COLO668 (cell line): ENCODE data around the gene CERS4.
"Not testable (repeated sequence)": the region's sequence is repeated elsewhere in the genome, so short reads cannot be mapped to it uniquely, and the experiment has no call there.

Source experiments
- DNase-seq: peaks from one replicate; lab custom pipeline; 2025; ENCODE audit not compliant: unreplicated experiment; lab: John Stamatoyannopoulos, UW

CERS4 gene

DNA sequence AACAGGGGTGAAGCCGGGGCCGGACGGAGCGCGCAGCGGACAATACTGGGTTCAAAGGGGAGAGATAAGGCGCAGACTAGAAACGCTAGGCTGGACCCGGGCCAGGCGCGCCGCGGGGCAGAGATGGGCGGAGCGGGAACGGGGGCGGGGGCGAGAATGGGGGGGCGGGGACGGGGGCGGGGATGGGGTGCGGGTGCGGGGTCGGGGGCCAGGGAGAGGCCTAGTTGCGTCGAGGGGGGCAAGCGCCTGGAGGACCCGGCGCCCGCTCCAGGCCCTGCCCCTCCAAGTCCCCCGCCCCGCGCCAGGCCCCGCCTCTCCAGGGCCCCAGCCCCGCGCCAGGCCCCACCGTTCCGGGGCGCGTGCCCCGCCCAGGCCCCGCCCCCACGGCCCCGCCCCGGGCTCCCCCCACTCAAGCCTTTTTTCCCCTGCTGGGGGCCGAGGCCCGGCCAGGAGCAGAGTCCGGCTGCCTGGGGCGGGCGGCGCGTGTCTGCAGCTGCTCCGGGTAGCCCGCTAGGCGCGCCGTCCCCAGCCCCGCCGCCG is at the start of gene CERS4:
Gene CERS4, plus strand, starts transcription at position 449 of the 540 bp plus-strand sequence. CDS start 41,707 bp downstream, outside the sequence.
- DNase-seq, result peak; percentile 89

GRCh38 chr19:8161135-8161646 is 48.0 kb upstream of the CERS4 start:
- DNase-seq, result no peak

GRCh38 chr19:8163759-8164158 is 45.4 kb upstream of the CERS4 start:
- DNase-seq, result no peak

- no peak for DNase-seq
These were observed 41.2 kb upstream of the CERS4 start for GRCh38 chr19:8167985-8168384.

DNA sequence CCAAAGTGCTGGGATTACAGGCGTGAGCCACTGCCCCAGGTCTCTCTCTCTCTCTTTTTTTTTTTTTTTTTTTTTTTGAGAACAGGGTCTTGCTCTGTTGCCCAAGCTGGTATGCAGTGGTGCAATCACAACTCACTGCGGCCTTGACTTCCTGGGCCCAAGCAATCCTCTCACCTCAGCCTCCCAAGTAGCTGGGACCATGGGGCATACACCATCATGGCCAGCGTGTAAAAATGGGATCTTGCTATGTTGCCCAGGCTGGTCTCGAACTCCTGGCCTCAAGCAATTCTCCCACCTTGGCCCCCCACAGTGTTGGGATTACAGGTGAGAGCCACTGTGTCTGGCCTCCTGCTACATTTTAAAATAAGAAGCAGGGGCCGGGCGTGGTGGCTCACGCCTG is 40.6 kb upstream of the CERS4 start:
- DNase-seq, result no peak

DNA sequence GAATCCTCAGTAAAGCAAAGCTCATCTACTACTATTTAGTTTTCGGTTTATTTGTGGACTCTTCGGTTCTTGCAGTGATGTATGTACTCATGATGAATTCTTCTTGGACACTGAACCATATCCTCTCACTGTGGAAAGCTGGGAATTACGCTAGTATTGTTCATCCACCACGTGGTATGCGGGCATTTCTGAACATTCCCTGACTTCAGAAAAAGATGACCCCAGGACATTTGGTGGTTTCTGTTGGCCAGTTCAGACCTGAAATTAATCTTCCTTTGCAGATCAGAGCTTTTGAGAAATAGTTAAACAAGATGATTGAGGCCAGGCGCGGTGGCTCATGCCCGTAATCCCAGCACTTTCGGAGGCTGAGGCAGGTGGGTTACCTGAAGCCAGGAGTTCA is 34.5 kb upstream of the CERS4 start:
- no peak for DNase-seq

GRCh38 chr19:8180018-8180417 is 29.2 kb upstream of the CERS4 start:
- no peak for DNase-seq

- DNase-seq, result no peak
These were observed 24.9 kb upstream of the CERS4 start for GRCh38 chr19:8184274-8184673.

- no peak for DNase-seq
These were observed 23.7 kb upstream of the CERS4 start for GRCh38 chr19:8185343-8186068.

- DNase-seq, result no peak
These were observed 16.8 kb upstream of the CERS4 start for GRCh38 chr19:8192221-8192820.

- DNase-seq, result no peak
These were observed 14.5 kb upstream of the CERS4 start for GRCh38 chr19:8194528-8195267.

GRCh38 chr19:8196271-8196927 is 12.8 kb upstream of the CERS4 start:
- no peak for DNase-seq

DNA sequence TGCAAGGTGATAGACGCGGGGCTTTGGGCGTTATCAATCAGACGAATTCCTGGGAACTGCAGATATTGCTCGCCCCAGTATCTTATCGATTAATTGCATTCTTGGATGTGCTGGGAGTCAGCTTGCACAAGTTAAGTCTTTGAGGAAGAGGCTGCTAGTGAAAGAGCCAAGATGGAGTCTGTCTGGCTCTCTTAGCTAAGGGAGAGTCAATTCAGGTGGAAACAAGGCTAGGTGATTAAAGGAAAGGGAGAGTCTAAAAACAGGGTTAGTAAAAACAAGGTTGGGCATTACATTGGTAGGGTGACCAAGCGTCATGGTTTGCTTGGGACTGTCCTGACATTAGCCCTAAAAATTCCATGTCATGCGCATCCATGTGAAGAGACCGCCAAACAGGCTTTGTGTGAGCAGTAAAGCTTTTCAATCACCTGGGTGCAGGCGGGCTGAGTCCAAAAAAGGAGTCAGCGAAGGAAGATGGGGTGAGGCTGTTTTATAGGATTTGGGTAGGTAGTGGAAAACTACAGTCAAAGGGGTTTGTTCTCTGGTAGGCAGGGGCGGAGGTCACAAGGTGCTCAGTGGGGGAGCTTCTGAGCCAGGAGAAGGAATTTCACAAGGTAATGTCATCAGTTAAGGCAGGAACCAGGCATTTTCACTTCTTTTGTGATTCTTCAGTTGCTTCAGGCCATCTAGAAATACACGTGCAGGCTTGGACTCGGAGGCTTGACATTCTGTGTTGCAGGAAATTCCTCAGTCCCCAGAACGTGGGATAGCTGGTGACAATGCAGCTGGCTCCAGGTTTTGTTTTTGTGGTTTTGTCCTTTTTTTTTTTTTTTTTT is 5.7 kb upstream of the CERS4 start:
- not testable (repeated sequence) for DNase-seq

DNA sequence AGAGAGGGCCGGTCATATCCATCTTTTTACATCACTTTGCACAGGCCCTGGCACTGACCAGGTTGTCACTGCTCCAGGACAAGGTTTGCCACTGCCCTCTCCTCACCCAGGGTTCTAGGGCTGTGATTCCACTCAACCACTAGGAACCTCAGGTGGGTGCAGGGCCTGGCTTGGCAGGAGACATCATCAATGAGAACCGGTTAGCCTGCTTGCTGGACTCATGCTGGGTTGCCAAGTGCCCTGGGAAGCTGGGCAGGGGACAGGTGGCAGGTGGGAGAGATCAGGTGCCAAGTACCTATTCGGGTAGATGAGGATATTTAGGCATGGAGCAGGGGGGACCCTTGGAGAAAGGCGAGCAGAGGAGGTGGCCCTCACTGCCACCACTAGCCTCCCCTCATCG is 4.2 kb upstream of the CERS4 start:
- peak; percentile 90 for DNase-seq

DNA sequence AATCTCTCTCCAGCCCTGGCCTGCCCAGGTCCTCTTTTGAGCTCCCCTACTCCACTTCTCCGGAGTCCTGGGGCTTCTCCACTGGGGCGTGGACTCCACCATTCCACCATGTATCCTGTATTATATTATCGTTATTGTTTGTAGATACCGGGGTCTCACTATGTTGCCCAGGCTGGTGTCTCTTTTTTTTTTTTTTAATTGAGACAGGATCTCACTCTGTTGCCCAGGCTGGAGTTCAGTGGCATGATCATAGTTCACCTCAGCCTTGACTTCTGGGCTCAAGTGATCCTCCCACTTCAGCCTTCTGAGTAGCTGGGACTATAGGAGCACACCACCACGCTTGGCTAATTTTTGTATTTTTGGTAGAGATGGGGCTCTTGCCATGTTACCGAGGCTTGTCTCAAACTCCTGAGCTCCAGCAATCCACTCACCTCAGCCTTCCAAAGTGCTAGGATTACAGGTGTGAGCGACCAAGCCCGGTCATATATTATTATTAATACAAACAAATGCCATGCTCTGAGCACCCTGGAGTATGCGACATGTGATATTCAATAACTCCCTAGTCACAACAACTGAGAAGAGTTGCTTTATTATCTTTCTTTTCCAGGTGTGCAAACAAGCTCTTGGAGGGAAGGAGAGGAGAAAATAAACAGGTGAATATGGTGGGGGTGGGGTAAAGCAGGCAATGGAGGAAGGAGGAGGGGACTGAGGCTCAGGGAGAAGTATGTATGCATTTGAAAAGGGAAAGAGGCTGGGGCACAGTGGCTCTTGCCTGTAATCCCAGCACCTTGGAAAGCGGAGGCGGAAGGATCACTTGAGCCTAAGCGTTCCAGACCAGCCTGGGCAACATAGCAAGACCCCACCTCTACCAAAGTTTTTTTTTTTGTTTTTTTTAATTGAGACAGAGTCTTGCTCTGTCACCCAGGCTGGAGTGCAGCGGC is 2.8 kb upstream of the CERS4 start:
- DNase-seq, result peak; percentile 83

DNA sequence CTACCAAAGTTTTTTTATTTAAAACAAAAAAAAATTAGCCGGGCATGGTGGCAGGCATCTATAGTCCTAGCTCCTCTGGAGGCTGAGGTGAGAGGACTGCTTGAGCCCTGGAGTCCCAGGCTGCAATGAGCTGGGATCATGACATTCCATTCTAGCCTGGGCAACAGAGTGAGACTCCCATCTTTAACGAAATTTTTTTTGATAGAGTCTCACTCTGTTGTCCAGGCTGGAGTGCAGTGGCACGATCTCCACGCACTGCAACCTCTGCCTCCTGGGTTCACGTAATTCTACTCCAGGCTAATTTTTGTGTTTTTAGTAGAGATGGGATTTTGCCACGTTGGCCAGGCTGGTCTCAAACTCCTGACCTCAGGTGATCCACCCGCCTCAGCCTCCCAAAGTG is 1.8 kb upstream of the CERS4 start:
- not testable (repeated sequence) for DNase-seq

DNA sequence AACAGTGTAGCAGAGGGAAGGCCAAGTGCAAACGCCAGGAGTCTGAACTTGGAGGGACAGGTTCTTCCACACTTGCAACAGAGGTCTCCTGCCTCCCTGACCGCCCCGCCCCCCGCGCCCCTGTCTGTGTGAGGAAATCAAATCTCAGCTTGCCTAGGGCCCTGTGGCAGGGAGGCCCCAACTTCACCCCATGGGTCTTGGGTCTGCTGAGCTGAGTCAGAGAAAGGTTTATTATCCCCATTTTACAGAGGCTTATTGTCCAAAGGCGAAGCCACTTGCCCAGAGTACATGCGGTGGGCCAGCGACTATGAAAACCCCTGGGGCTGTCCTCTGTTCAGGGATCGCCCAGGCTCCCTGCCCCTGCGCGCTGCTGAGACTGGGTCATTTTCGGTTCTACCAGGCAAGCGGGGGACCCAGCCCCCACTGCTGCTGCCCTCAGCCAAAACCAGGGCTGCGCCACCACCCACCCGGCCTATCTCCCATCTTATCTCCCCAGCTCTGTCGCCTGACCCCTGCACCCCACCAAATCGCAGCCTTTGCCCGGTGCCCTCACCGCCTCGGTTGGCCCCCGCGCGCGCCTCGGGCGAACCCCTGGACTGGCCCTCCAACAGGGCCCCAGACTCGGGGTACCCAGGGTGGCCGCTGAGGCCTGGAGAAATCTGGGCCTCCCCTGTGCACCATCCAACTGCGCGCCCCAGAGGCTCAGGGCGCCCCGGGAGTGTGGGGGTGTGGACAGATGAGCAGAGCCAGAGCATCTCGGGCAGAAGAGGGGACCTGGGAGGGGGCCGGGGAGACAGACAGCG is 850 bp upstream of the CERS4 start:
- DNase-seq, result no peak
